ENCODE data around the gene PLXNA3. TPM values are rescaled to one million over a fixed set of nuclear protein-coding genes. Genes with fewer than 3 reads are reported as not detected.

PLXNA3 gene
- total RNA-seq, 1 experiment from 2014 or later, result 2.3 TPM

DNA sequence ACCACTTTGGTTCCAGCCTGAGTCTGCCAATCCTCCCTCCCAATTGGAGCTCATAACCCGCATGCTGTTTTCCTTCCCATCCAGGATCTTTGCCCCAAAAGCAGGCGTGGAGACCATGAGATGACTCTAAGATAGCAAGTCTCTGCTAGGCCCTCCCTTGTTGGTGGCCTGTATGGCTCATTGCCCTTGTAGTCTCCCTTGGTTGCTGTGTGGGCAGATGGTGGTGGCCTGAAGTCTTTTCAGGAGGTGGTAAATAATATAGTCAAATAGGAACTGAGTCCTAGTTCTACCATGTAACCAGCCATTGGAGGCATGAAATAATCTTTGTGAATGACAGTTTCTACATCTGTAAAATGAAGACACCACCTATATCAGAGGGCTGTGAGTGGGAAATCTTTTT is 28.4 kb upstream of the PLXNA3 start:
- Histone ChIP-seq H3K4me3 (ENCODE audit: insufficient read depth, low read depth, low read length) (no peak overlapping the region), H3K27me3 (ENCODE audit: control insufficient read depth, insufficient read depth, low read length) (no peaks in the 10 kb centered on the region), H3K36me3 (replicated peaks; ENCODE audit: control insufficient read depth, insufficient read depth, low read length) (no peaks in the 10 kb centered on the region; the same call in 1 of the 2 replicates)
- no peak for DNase-seq

DNA sequence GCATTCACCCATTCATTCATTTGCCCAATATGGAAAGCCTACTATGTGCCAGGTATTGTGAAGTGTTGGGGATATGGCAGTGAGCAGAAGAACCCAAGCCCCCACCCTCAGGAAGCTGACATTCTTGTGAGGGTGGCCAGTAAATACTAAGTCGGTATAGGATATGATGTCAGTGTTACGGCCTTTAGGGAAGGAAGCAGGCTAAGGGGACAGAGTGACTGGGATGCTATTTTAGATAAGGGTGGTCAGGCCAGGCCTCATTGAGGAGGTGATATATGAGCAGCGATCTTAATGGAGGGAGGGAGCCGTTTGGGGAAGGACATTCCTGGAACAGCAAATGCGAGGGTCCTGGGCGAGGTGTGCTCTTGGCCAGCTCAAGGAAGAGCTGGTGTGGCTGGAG is 27.6 kb upstream of the PLXNA3 start:
- H3K4me3 ChIP-seq (ENCODE audit: insufficient read depth, low read depth, low read length), result no peak overlapping the region
- no peaks in the 10 kb centered on the region for H3K27me3 ChIP-seq (ENCODE audit: control insufficient read depth, insufficient read depth, low read length)
- no peaks in the 10 kb centered on the region; the same call in 1 of the 2 replicates for H3K36me3 ChIP-seq (replicated peaks; ENCODE audit: control insufficient read depth, insufficient read depth, low read length)
- DNase-seq, result no peak

DNA sequence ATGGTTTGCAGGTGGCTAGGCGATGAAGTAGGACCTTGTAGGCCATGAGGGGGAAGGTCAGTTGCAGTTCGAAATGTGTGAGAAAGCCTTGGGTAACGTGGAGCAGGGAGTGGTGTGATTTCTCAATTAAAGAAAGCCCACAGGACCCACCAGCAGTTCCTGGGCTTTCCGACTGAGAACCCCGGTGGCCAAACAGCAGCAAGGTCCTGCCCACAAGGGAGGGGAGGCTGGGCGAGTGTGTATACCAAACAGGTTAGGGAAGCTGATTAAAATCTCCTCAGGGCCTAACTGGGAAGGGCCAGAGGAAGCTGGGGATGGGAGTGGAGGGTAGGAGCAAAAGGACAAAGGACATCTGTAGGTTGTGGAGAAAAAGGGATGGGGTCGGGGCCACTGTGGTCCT is 27.2 kb upstream of the PLXNA3 start:
- Histone ChIP-seq H3K27me3 (ENCODE audit: control insufficient read depth, insufficient read depth, low read length) (no peaks in the 10 kb centered on the region), H3K36me3 (replicated peaks; ENCODE audit: control insufficient read depth, insufficient read depth, low read length) (no peaks in the 10 kb centered on the region; the same call in 1 of the 2 replicates)
- no peak for DNase-seq

DNA sequence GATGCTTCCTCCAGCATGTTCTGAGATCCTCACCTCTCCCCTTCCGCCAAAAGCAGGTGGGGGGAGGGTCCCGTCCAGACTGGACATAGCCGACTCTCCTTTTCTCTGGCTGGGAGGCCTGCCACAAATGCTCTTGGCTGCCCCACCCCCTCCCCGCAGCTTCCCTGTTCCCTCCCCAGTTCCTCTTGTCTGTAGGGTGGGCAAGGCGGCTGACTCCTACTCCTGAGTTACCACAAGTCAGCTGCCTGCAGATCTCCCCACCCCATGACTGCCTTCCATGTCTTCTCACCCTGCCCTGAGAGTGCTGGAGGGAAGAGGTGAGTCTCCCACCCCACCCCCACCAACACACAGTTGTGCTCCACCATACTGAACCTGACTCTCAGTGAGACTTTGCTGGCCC is 26.7 kb upstream of the PLXNA3 start:
- Histone ChIP-seq H3K27me3 (ENCODE audit: control insufficient read depth, insufficient read depth, low read length) (no peaks in the 10 kb centered on the region), H3K4me3 (ENCODE audit: insufficient read depth, low read depth, low read length) (no peak overlapping the region), H3K36me3 (replicated peaks; ENCODE audit: control insufficient read depth, insufficient read depth, low read length) (no peaks in the 10 kb centered on the region; the same call in 1 of the 2 replicates)
- no peak for DNase-seq

More for the DNA sequence above, 27.2 kb upstream of the PLXNA3 start:
- H3K4me3 ChIP-seq (ENCODE audit: insufficient read depth, low read depth, low read length), result no peak overlapping the region

DNA sequence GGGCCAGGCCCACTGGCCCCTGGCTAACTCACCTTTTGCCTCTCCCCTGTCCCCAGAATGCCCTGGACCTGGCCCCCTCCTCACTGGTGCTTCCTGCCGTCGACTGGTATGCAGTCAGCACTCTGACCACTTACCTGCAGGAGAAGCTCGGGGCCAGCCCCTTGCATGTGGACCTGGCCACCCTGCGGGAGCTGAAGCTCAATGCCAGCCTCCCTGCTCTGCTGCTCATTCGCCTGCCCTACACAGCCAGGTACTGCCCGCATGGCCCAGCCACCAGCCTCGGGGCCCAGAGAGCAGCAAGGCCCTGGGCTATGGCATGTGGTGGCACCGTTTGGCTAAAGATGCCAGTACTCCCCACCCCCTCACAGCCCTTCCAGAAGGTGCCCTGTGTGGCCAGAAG is 25.9 kb upstream of the PLXNA3 start:
- Histone ChIP-seq H3K36me3 (replicated peaks; ENCODE audit: control insufficient read depth, insufficient read depth, low read length) (no peaks in the 10 kb centered on the region; the same call in 1 of the 2 replicates), H3K4me3 (ENCODE audit: insufficient read depth, low read depth, low read length) (no peak overlapping the region), H3K27me3 (ENCODE audit: control insufficient read depth, insufficient read depth, low read length) (no peaks in the 10 kb centered on the region)
- DNase-seq, result no peak

DNA sequence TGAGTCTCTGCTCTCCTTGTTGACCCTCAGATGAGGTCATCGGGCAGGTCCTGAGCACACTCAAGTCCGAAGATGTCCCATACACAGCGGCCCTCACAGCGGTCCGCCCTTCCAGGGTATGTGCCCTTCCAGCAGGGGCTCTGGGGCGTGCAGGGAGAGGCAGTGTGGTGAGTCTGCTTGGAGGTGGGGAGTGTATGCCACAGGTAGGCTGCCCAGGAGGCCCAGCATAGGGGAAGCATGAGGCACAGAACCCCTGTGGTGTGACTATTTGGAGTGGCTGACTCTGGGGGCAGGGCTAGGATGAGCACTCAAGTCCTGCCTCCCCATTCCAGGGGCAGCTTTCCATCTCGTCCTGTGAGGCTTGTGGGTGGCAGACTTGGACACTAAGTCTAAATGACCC is 24.5 kb upstream of the PLXNA3 start:
- no peaks in the 10 kb centered on the region for H3K27me3 ChIP-seq (ENCODE audit: control insufficient read depth, insufficient read depth, low read length)
- H3K4me3 ChIP-seq (ENCODE audit: insufficient read depth, low read depth, low read length), result no peak overlapping the region
- H3K36me3 ChIP-seq (replicated peaks; ENCODE audit: control insufficient read depth, insufficient read depth, low read length), result no peaks in the 10 kb centered on the region; the same call in 1 of the 2 replicates
- no peak for DNase-seq

DNA sequence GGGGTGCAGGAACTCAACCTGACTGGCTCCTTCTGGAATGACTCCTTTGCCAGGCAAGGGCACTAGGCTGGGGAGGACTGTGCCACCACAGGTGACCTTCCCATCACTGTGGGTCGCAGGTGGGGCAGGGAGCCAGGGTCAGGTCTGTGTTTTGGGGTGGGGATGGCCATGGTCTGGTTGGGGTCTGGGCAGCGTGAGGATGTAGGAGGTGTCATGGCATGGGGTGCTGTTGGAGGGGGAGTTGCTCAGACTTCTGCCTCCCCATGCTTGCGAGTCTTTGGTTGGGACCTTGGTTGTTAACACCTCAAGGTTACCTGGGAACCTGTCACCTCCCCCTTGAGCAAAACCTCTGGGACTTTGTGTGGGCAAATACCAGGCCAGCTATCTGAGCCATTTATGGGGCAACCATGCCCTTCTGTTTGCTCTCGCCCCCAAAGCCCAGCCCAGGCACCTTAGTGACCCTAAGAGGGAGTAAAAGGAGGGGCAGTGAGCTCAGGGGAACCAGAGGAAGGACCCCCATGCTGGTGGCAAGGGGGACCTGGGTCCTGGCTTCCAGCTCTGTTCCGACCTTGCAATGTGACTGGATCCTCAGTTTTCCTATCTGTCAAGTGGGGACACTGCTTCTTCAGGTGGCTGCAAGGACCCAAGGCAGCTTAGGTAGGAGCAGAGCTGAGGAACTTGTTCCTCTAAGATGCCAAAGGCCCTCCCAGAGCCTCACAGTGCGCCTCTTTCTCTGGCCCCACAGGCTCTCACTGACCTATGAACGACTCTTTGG is 23.5 kb upstream of the PLXNA3 start:
- no peak for DNase-seq
- Histone ChIP-seq H3K4me3 (ENCODE audit: insufficient read depth, low read depth, low read length) (no peak overlapping the region), H3K36me3 (replicated peaks; ENCODE audit: control insufficient read depth, insufficient read depth, low read length) (peaks cover 3% of the 10 kb centered on the region), H3K27me3 (ENCODE audit: control insufficient read depth, insufficient read depth, low read length) (no peaks in the 10 kb centered on the region)

DNA sequence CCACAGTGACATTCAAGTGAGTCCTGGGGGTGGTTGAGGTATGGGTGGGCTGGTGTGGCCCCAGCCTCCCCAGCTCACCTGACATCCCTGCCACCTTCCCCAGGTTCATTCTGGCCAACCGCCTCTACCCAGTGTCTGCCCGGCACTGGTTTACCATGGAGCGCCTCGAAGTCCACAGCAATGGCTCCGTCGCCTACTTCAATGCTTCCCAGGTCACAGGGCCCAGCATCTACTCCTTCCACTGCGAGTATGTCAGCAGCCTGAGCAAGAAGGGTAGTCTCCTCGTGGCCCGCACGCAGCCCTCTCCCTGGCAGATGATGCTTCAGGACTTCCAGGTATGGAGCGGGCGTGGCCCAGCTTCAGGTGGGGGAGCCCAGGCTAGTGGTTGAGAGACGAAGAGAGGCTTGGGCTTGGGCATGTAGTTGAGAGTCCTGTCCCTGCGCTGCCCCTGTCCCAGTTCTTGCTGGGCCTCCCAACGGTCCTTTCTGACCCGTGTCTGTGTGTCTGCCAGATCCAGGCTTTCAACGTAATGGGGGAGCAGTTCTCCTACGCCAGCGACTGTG is 22.8 kb upstream of the PLXNA3 start:
- H3K4me3 ChIP-seq (ENCODE audit: insufficient read depth, low read depth, low read length), result no peak overlapping the region
- DNase-seq, result no peak
- peaks cover 5% of the 10 kb centered on the region for H3K36me3 ChIP-seq (replicated peaks; ENCODE audit: control insufficient read depth, insufficient read depth, low read length)
- no peaks in the 10 kb centered on the region for H3K27me3 ChIP-seq (ENCODE audit: control insufficient read depth, insufficient read depth, low read length)

DNA sequence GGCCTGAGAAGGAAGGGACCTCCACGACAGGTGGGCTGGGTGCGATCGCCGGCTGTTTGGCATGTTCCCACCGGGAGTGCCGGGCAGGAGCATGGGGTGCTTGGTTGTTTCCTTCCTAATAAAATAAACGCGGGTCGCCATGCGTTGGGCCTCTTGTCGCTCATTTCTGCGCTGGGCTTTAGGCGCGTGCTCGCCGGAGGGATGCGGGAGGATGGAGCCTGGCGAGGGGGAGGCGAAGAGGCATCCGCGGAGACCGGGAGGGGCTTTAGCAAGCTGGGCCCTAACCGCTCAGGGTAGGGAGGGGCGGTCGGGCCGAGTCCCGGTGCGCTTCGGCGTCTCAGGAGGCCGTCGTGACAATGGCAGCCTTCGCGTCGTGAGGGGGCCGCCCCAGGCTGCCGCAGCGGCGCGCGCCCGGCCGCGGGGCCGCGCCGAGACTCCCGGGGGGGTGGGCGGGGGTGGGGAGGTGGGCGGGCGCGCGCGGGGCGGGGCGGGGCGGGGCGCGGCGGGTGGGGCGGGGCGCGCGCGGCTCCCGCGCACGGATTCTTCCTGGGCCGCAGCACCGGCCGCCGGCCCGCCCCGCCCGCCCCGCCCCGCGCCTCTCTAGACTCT is 21.6 kb upstream of the PLXNA3 start:
- Histone ChIP-seq H3K4me3 (ENCODE audit: insufficient read depth, low read depth, low read length) (peak overlapping the region; percentile 84), H3K36me3 (replicated peaks; ENCODE audit: control insufficient read depth, insufficient read depth, low read length) (peaks cover 5% of the 10 kb centered on the region), H3K27me3 (ENCODE audit: control insufficient read depth, insufficient read depth, low read length) (no peaks in the 10 kb centered on the region)
- DNase-seq, result peak; percentile 94

DNA sequence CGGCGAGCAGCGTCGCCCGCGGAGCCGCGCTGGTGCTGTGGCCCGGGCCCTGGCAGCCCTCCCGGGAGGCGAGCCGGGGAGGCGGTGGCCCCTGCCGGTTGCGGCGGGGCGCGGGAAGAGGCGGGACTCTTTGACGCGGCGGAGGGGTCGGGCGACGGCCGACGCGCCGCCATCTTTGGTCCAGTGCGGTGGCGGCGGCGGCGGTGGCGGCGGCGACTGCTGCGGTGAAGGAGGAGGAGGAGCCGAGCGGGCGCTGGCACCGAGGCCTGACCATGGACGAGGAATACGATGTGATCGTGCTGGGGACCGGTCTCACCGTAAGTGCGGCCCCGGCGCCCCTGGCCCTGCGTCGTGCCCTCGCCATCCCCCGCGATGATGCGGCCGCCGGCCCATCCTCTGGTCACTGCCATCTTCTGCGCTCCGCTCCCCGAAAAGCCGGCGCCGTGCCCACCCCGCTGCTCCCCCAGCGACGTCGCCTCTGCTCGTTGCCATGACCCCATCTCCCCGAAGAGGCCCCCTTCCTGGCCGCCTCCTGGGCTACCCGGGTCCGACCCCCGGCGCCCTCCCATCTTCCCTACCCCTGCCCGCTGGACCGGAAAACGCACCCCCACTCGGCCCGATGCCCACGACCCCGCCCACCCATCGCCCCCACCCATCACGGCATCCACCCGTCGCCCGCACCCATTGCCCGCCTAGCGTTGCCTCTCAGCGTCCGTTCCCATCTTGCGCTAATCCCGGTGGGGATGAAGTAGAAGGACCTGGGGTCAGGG is 20.9 kb upstream of the PLXNA3 start, which contains the start of gene GDI1:
TSS of gene GDI1 (plus strand) at position 172 of the 770 bp plus-strand sequence. CDS start at position 273, 101 bp downstream.
- peak; percentile 87 for DNase-seq
- Histone ChIP-seq H3K4me3 (ENCODE audit: insufficient read depth, low read depth, low read length) (peak within 1 kb of the TSS; percentile 84), H3K36me3 (replicated peaks; ENCODE audit: control insufficient read depth, insufficient read depth, low read length) (peaks cover 5% of the 10 kb centered on the region), H3K27me3 (ENCODE audit: control insufficient read depth, insufficient read depth, low read length) (no peaks in the 10 kb centered on the region)

DNA sequence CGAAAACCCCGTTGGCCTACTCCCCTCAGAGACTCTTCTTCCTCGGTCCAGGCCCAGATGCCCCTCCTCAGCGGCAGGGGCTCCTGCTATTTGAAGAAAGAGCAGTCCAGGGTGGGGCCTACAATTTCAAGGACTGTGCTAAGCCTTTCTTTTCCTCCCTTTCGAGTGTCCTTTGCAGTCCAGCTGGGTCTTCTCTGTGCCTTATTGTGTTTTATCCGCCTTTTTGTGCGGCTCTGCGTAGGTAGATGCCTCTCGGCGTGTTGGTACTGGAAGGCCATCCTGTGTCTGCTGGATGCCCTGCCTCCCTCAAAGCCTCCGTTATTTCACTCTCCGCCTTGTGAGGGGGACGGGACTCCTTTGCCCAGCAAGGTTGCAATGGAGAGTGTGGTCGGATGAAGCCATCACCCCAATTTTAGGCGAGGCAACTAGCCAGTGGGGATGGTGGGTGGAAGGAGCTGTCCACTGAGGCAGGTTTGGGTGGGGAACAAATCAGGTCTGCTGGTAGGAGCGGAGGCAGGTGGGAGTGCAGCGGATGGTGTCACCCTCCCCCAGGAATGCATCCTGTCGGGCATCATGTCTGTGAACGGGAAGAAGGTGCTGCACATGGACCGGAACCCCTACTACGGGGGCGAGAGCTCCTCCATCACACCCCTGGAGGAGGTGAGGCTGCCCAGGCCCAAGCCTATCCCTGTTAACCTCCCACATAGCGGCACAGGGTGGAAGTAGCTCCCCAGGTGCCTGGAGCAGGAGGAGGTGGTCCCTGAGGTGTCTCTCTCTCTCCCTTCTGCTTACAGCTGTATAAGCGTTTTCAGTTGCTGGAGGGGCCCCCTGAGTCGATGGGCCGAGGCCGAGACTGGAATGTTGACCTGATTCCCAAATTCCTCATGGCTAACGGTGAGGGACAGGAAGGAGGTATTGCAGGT is 19.8 kb upstream of the PLXNA3 start:
- Histone ChIP-seq H3K36me3 (replicated peaks; ENCODE audit: control insufficient read depth, insufficient read depth, low read length) (peaks cover 5% of the 10 kb centered on the region), H3K27me3 (ENCODE audit: control insufficient read depth, insufficient read depth, low read length) (no peaks in the 10 kb centered on the region), H3K4me3 (ENCODE audit: insufficient read depth, low read depth, low read length) (peak overlapping the region; percentile 84)
- no peak for DNase-seq

DNA sequence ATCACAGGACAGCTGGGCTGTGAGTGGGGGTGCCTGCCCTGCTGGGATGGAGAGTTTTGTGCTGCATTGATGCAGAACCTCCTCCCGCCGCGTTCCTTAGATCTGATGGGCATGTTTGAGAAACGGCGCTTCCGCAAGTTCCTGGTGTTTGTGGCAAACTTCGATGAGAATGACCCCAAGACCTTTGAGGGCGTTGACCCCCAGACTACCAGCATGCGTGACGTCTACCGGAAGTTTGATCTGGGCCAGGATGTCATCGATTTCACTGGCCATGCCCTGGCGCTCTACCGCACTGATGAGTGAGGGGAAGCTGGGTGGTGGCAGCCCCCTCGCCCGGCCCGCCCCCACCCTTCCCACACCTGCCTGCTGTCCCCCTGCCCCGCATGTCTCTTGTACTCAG is 18.2 kb upstream of the PLXNA3 start:
- DNase-seq, result no peak
- Histone ChIP-seq H3K27me3 (ENCODE audit: control insufficient read depth, insufficient read depth, low read length) (no peaks in the 10 kb centered on the region), H3K36me3 (replicated peaks; ENCODE audit: control insufficient read depth, insufficient read depth, low read length) (peaks cover 5% of the 10 kb centered on the region), H3K4me3 (ENCODE audit: insufficient read depth, low read depth, low read length) (no peak overlapping the region)

DNA sequence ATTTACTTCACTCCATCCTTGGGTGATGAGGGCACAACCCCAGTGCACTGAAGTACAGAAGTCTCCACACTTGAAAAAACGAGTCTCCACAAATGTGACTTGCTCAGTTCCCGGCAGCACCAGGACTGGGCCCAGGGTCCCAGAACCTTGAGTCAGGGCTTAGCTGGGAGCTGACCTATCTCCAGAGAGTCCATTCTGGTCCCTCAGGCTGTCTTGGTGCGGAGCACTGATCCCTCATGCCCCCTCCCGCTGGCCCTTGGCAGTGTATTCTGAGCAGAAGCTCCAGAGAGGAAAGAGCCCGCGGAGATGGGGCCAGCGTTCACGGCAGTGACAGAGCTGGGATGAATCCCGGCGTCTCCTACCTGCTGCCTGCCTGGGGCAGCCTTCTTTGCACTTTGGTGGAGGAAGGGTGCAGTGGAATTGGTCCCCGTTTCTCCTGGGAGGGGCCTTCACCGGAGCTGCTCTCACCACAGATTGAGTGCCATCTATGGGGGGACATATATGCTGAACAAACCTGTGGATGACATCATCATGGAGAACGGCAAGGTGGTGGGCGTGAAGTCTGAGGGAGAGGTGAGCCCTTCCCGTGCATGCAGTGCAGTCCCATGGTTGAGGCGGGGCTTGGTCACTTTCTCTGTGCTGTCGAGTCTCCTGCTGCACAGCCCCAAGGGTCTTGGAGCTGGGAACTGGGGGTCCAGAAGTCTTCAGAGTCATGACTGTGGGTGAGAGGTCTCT is 17.3 kb upstream of the PLXNA3 start:
- DNase-seq, result no peak
- Histone ChIP-seq H3K27me3 (ENCODE audit: control insufficient read depth, insufficient read depth, low read length) (no peaks in the 10 kb centered on the region), H3K4me3 (ENCODE audit: insufficient read depth, low read depth, low read length) (no peak overlapping the region), H3K36me3 (replicated peaks; ENCODE audit: control insufficient read depth, insufficient read depth, low read length) (peaks cover 5% of the 10 kb centered on the region)

Measured in H7 (cell line).